ENCODE data around the gene ZNF695.

ZNF695 gene

GRCh38 chr1:246978281-246978680 is 29.6 kb downstream of the ZNF695 start:
- Histone ChIP-seq H3K4me3 (ENCODE audit: low read length in 2 of 2) (no peak overlapping the region), H3K14ac (ENCODE audit: low read length) (no peak overlapping the region), H3K79me1 (ENCODE audit: low read depth, low read length) (no peaks in the 10 kb centered on the region), H3K23ac (ENCODE audit: low read depth, low read length, poor library complexity) (no peak overlapping the region), H3K27me3 (ENCODE audit: control insufficient read depth in 3 of 3, insufficient read depth in 3 of 3, low read depth in 1 of 3, low read length in 3 of 3) (no peaks in the 10 kb centered on the region), H2BK12ac (ENCODE audit: low read length) (no peak overlapping the region), H3K36me3 (replicated peaks in 1 of 2; ENCODE audit: control insufficient read depth in 2 of 2, insufficient read depth in 2 of 2, low read length in 2 of 2) (peaks cover 30 to 86% of the 10 kb centered on the region in 2 donors), H3K18ac (ENCODE audit: low read length) (no peak overlapping the region), H2BK120ac (ENCODE audit: low read depth, low read length) (no peak overlapping the region), H3K4ac (ENCODE audit: low read length) (no peak overlapping the region), H3K27ac (replicated peaks; ENCODE audit: low read length) (no peak overlapping the region), H2AFZ (ENCODE audit: low read length) (no peak overlapping the region), H4K8ac (ENCODE audit: low read depth, low read length) (no peak overlapping the region), H2BK15ac (ENCODE audit: low read length) (no peak overlapping the region), H3K4me1 (ENCODE audit: control insufficient read depth in 2 of 2, insufficient read depth in 1 of 2, low read depth in 1 of 2, low read length in 2 of 2) (no peaks in the 10 kb centered on the region), H2AK5ac (ENCODE audit: low read depth, low read length) (no peak overlapping the region), H4K91ac (ENCODE audit: low read depth, low read length, poor library complexity) (no peak overlapping the region), H3K9me3 (replicated peaks in 1 of 2; ENCODE audit: control insufficient read depth in 2 of 2, insufficient read depth in 1 of 2, low read depth in 1 of 2, low read length in 2 of 2) (peaks cover 34 to 92% of the 10 kb centered on the region in 2 donors), H3K9ac (ENCODE audit: low read depth, low read length, poor library complexity) (no peak overlapping the region), H3K4me2 (ENCODE audit: insufficient read depth, low read length, poor library complexity, severe bottlenecking) (no peak overlapping the region), H2BK5ac (ENCODE audit: low read length) (no peak overlapping the region)
- no peak for DNase-seq (ENCODE audit: low spot score)
- no CpG with 5 or more reads among the region's 2 CpGs for WGBS, 2 donors (ENCODE audit: extremely low coverage in 2 of 2, insufficient read length in 2 of 2, insufficient replicate concordance in 1 of 2)

DNA sequence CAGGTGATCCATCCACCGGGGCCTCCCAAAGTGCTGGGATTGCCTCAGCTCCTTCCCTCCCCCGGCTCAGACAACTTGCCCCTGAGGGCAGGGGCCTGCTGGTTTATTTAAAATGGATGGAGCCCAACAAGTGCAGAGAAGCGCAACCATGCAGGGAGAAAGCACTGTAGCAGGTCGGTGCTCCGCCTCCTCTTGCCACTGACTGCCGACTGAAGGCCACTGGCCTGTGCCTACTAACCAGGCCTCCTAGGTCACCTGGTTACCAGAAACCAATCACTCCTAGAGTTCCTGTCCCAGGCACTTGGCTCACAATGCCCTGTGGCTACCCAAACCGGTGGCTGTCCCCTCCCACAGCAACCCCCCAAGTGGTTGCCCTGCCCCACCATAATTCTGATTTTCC is 35.9 kb downstream of the ZNF695 start:
- no peak for DNase-seq (ENCODE audit: low spot score)
- Histone ChIP-seq H3K4me1 (ENCODE audit: control insufficient read depth in 2 of 2, insufficient read depth in 1 of 2, low read depth in 1 of 2, low read length in 2 of 2) (no peaks in the 10 kb centered on the region), H3K79me1 (ENCODE audit: low read depth, low read length) (no peaks in the 10 kb centered on the region), H3K4me3 (ENCODE audit: low read length in 2 of 2) (no peak overlapping the region), H2BK5ac (ENCODE audit: low read length) (peak overlapping the region; percentile 31), H3K4ac (ENCODE audit: low read length) (no peak overlapping the region), H4K91ac (ENCODE audit: low read depth, low read length, poor library complexity) (no peak overlapping the region), H3K27me3 (ENCODE audit: control insufficient read depth in 3 of 3, insufficient read depth in 3 of 3, low read depth in 1 of 3, low read length in 3 of 3) (no peaks in the 10 kb centered on the region), H3K9me3 (replicated peaks in 1 of 2; ENCODE audit: control insufficient read depth in 2 of 2, insufficient read depth in 1 of 2, low read depth in 1 of 2, low read length in 2 of 2) (peaks cover 34 to 91% of the 10 kb centered on the region in 2 donors), H3K27ac (replicated peaks; ENCODE audit: low read length) (no peak overlapping the region), H3K14ac (ENCODE audit: low read length) (no peak overlapping the region), H2AK5ac (ENCODE audit: low read depth, low read length) (no peak overlapping the region), H2BK12ac (ENCODE audit: low read length) (no peak overlapping the region), H2BK120ac (ENCODE audit: low read depth, low read length) (no peak overlapping the region), H4K8ac (ENCODE audit: low read depth, low read length) (no peak overlapping the region), H3K9ac (ENCODE audit: low read depth, low read length, poor library complexity) (no peak overlapping the region), H2AFZ (ENCODE audit: low read length) (no peak overlapping the region), H3K18ac (ENCODE audit: low read length) (no peak overlapping the region), H3K36me3 (replicated peaks in 1 of 2; ENCODE audit: control insufficient read depth in 2 of 2, insufficient read depth in 2 of 2, low read length in 2 of 2) (peaks cover 16 to 50% of the 10 kb centered on the region in 2 donors), H3K23ac (ENCODE audit: low read depth, low read length, poor library complexity) (no peak overlapping the region), H3K4me2 (ENCODE audit: insufficient read depth, low read length, poor library complexity, severe bottlenecking) (no peak overlapping the region), H2BK15ac (ENCODE audit: low read length) (no peak overlapping the region)
- no CpG with 5 or more reads among the region's 7 CpGs for WGBS, 2 donors (ENCODE audit: extremely low coverage in 2 of 2, insufficient read length in 2 of 2, insufficient replicate concordance in 1 of 2)

- H3K4me1 ChIP-seq (ENCODE audit: control insufficient read depth in 2 of 2, insufficient read depth in 1 of 2, low read depth in 1 of 2, low read length in 2 of 2) = no peaks in the 10 kb centered on the region
- peaks cover 20 to 54% of the 10 kb centered on the region in 2 donors for H3K36me3 ChIP-seq (replicated peaks in 1 of 2; ENCODE audit: control insufficient read depth in 2 of 2, insufficient read depth in 2 of 2, low read length in 2 of 2)
- no peak overlapping the region for H3K4ac ChIP-seq (ENCODE audit: low read length)
- no peaks in the 10 kb centered on the region for H3K27me3 ChIP-seq (ENCODE audit: control insufficient read depth in 3 of 3, insufficient read depth in 3 of 3, low read depth in 1 of 3, low read length in 3 of 3)
- H3K9ac ChIP-seq (ENCODE audit: low read depth, low read length, poor library complexity) = no peak overlapping the region
- no peak overlapping the region for H4K8ac ChIP-seq (ENCODE audit: low read depth, low read length)
- DNase-seq (ENCODE audit: low spot score) = no peak
- H3K14ac ChIP-seq (ENCODE audit: low read length) = peak overlapping the region; percentile 49
- H2AK5ac ChIP-seq (ENCODE audit: low read depth, low read length) = no peak overlapping the region
- no peaks in the 10 kb centered on the region for H3K79me1 ChIP-seq (ENCODE audit: low read depth, low read length)
- H3K4me2 ChIP-seq (ENCODE audit: insufficient read depth, low read length, poor library complexity, severe bottlenecking) = no peak overlapping the region
- WGBS, 2 donors (ENCODE audit: extremely low coverage in 2 of 2, insufficient read length in 2 of 2, insufficient replicate concordance in 1 of 2) = no CpG with 5 or more reads among the region's 12 CpGs
- no peak overlapping the region for H2BK12ac ChIP-seq (ENCODE audit: low read length)
- H3K23ac ChIP-seq (ENCODE audit: low read depth, low read length, poor library complexity) = no peak overlapping the region
- H3K4me3 ChIP-seq (ENCODE audit: low read length in 2 of 2) = no peak overlapping the region
- peaks cover 34 to 91% of the 10 kb centered on the region in 2 donors for H3K9me3 ChIP-seq (replicated peaks in 1 of 2; ENCODE audit: control insufficient read depth in 2 of 2, insufficient read depth in 1 of 2, low read depth in 1 of 2, low read length in 2 of 2)
- no peak overlapping the region for H2BK5ac ChIP-seq (ENCODE audit: low read length)
- no peak overlapping the region for H3K27ac ChIP-seq (replicated peaks; ENCODE audit: low read length)
- no peak overlapping the region for H2BK120ac ChIP-seq (ENCODE audit: low read depth, low read length)
- H3K18ac ChIP-seq (ENCODE audit: low read length) = no peak overlapping the region
- H2BK15ac ChIP-seq (ENCODE audit: low read length) = no peak overlapping the region
- no peak overlapping the region for H4K91ac ChIP-seq (ENCODE audit: low read depth, low read length, poor library complexity)
- no peak overlapping the region for H2AFZ ChIP-seq (ENCODE audit: low read length)
Observed at GRCh38 chr1:246971090-246971721, 36.7 kb downstream of the ZNF695 start.

GRCh38 chr1:246969621-246970020 is 38.2 kb downstream of the ZNF695 start:
- no CpG with 5 or more reads among the region's 3 CpGs for WGBS, 2 donors (ENCODE audit: extremely low coverage in 2 of 2, insufficient read length in 2 of 2, insufficient replicate concordance in 1 of 2)
- H3K4me1 ChIP-seq (ENCODE audit: control insufficient read depth in 2 of 2, insufficient read depth in 1 of 2, low read depth in 1 of 2, low read length in 2 of 2) = no peaks in the 10 kb centered on the region

More at GRCh38 chr1:246969621-246970020, 38.2 kb downstream of the ZNF695 start:
- Histone ChIP-seq H3K79me1 (ENCODE audit: low read depth, low read length) (peaks cover 2% of the 10 kb centered on the region), H3K27ac (replicated peaks; ENCODE audit: low read length) (no peak overlapping the region), H3K9me3 (replicated peaks in 1 of 2; ENCODE audit: control insufficient read depth in 2 of 2, insufficient read depth in 1 of 2, low read depth in 1 of 2, low read length in 2 of 2) (peaks cover 29 to 86% of the 10 kb centered on the region in 2 donors), H3K4me3 (ENCODE audit: low read length in 2 of 2) (no peak overlapping the region), H2BK15ac (ENCODE audit: low read length) (no peak overlapping the region), H3K18ac (ENCODE audit: low read length) (no peak overlapping the region), H3K36me3 (replicated peaks in 1 of 2; ENCODE audit: control insufficient read depth in 2 of 2, insufficient read depth in 2 of 2, low read length in 2 of 2) (peaks cover 21 to 47% of the 10 kb centered on the region in 2 donors), H4K8ac (ENCODE audit: low read depth, low read length) (no peak overlapping the region), H3K9ac (ENCODE audit: low read depth, low read length, poor library complexity) (no peak overlapping the region), H4K91ac (ENCODE audit: low read depth, low read length, poor library complexity) (no peak overlapping the region), H2BK12ac (ENCODE audit: low read length) (no peak overlapping the region), H3K14ac (ENCODE audit: low read length) (no peak overlapping the region), H2AFZ (ENCODE audit: low read length) (no peak overlapping the region), H3K4ac (ENCODE audit: low read length) (no peak overlapping the region), H2BK120ac (ENCODE audit: low read depth, low read length) (no peak overlapping the region), H3K23ac (ENCODE audit: low read depth, low read length, poor library complexity) (no peak overlapping the region), H2BK5ac (ENCODE audit: low read length) (no peak overlapping the region), H3K27me3 (ENCODE audit: control insufficient read depth in 3 of 3, insufficient read depth in 3 of 3, low read depth in 1 of 3, low read length in 3 of 3) (no peaks in the 10 kb centered on the region), H3K4me2 (ENCODE audit: insufficient read depth, low read length, poor library complexity, severe bottlenecking) (no peak overlapping the region), H2AK5ac (ENCODE audit: low read depth, low read length) (no peak overlapping the region)
- no peak for DNase-seq (ENCODE audit: low spot score)
